ENCODE measurements around the gene RBMXL3. TPM values are rescaled to one million over a fixed set of nuclear protein-coding genes. Genes with fewer than 3 reads are reported as not detected.

RBMXL3 gene
- total RNA-seq (not detected), polyA plus RNA-seq (not detected)
- long read RNA-seq, donor 1 = 0 reads
- long read RNA-seq, donor 2 = 0 reads

- no peaks in the 10 kb centered on the region for H3K27me3 ChIP-seq (ENCODE audit: insufficient read depth in 3 of 3, low read length in 2 of 3)
- WGBS, 3 donors = 91 to 100% (median 96%) methylated on average over 16 of the region's 16 CpGs
- H3K36me3 ChIP-seq (ENCODE audit: insufficient read depth in 1 of 2, low read depth in 1 of 2) = no peaks in the 10 kb centered on the region
- intact Hi-C loops (cut with DNase I) = no loop called here
- no peak within 1 kb of the TSS for H3K4me3 ChIP-seq
- no peak within 1 kb of the TSS for H3K27ac ChIP-seq
- no peak for DNase-seq
- TF ChIP-seq, protein P1, sequence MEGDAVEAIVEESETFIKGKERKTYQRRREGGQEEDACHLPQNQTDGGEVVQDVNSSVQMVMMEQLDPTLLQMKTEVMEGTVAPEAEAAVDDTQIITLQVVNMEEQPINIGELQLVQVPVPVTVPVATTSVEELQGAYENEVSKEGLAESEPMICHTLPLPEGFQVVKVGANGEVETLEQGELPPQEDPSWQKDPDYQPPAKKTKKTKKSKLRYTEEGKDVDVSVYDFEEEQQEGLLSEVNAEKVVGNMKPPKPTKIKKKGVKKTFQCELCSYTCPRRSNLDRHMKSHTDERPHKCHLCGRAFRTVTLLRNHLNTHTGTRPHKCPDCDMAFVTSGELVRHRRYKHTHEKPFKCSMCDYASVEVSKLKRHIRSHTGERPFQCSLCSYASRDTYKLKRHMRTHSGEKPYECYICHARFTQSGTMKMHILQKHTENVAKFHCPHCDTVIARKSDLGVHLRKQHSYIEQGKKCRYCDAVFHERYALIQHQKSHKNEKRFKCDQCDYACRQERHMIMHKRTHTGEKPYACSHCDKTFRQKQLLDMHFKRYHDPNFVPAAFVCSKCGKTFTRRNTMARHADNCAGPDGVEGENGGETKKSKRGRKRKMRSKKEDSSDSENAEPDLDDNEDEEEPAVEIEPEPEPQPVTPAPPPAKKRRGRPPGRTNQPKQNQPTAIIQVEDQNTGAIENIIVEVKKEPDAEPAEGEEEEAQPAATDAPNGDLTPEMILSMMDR (IDR thresholded peaks at IDR 0.05) = no peak
- H3K4me1 ChIP-seq = no peaks in the 10 kb centered on the region
- ATAC-seq = no peak
- peaks cover 5% of the 10 kb centered on the region for H3K9me3 ChIP-seq
These were observed at the start of gene RBMXL3 for GRCh38 chrX:115189110-115189509. RBMXL3 (plus strand) TSS chrX:115189410; CDS start chrX:115189442, 32 bp downstream.

DNA sequence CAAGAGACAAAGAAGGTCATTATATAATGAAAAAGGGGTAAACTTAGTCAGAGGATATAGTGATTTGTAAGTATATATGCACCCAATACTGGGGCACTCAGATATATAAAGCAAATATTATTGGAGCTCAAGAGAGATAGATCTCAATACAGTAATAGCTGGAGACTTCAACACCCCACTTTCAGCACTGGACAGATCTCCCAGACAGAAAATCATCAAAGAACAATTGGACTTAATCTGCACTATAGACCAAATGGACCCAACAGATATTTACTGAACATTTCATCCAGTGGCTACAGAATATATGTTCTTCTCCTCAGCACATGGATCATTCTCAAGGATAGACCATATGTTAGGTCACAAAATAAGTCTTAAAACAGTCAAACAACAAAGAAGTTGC is 47.2 kb upstream of the RBMXL3 start:
- DNase-seq = no peak
- TF ChIP-seq, protein P1 (IDR thresholded peaks at IDR 0.05) = no peak
- Histone ChIP-seq H3K27ac (no peak overlapping the region), H3K9me3 (no peaks in the 10 kb centered on the region), H3K4me1 (no peaks in the 10 kb centered on the region), H3K4me3 (no peak overlapping the region), H3K36me3 (ENCODE audit: insufficient read depth in 1 of 2, low read depth in 1 of 2) (no peaks in the 10 kb centered on the region), H3K27me3 (ENCODE audit: insufficient read depth in 3 of 3, low read length in 2 of 3) (peaks cover 0 to 11% (median 0%) of the 10 kb centered on the region in 3 donors)
- ATAC-seq = no peak
- intact Hi-C loops (cut with DNase I) = no loop called here

DNA sequence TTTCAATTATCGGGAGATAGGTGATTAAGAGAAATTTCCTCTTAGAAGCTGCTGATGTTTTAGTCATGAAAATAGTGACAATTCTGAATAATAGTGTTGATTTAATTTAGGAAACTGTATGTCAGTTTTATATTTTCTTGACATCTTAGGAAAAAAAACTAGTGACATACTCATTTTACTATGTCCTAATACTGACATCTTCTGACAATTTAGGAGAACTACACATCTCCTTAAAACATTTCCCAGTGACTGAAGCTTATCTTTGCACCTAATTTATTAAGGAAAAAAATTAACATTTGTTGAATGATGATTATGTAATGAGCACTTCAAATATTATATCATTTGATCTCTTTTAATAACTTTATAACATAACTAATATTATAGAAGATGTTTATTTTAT is 42.0 kb upstream of the RBMXL3 start:
- Histone ChIP-seq H3K27me3 (ENCODE audit: insufficient read depth in 3 of 3, low read length in 2 of 3) (peaks cover 0 to 9% (median 0%) of the 10 kb centered on the region in 3 donors), H3K36me3 (ENCODE audit: insufficient read depth in 1 of 2, low read depth in 1 of 2) (no peaks in the 10 kb centered on the region), H3K4me3 (no peak overlapping the region), H3K9me3 (no peaks in the 10 kb centered on the region), H3K27ac (no peak overlapping the region), H3K4me1 (no peaks in the 10 kb centered on the region)
- ATAC-seq = no peak
- no peak for DNase-seq
- intact Hi-C loops (cut with DNase I) = no loop called here
- TF ChIP-seq, protein P1 (IDR thresholded peaks at IDR 0.05) = peak; percentile 52
- 64 to 85% (median 79%) methylated on average over 1 of the region's 1 CpG for WGBS, 3 donors

GRCh38 chrX:115173181-115173580 is 16.0 kb upstream of the RBMXL3 start:
- intact Hi-C loops (cut with DNase I) = no loop called here
- TF ChIP-seq, protein P1 (IDR thresholded peaks at IDR 0.05) = no peak
- Histone ChIP-seq H3K9me3 (no peaks in the 10 kb centered on the region), H3K4me3 (no peak overlapping the region), H3K36me3 (ENCODE audit: insufficient read depth in 1 of 2, low read depth in 1 of 2) (no peaks in the 10 kb centered on the region), H3K27ac (no peak overlapping the region), H3K4me1 (no peaks in the 10 kb centered on the region), H3K27me3 (ENCODE audit: insufficient read depth in 3 of 3, low read length in 2 of 3) (peaks cover 0 to 10% (median 0%) of the 10 kb centered on the region in 3 donors)
- no peak for ATAC-seq
- WGBS, 3 donors = 59 to 78% (median 70%) methylated on average over 9 of the region's 9 CpGs
- DNase-seq = no peak

DNA sequence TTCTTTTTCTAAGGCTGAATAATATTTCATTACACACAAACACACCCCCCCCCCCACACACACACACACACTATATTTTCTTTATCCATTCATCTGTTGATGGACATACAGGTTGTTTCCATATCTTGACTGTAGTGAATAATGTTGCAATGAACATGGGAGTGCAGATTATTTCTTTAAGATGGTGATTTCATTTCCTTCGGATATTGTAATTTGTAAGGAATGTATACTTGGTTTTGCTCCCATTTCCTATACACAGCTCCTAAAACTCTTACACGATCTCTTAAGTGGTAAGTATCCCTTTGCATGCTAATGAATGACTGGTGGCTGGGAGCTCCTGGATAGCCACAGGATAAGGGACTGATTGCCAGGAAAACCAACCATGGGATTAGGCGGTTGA is 14.7 kb upstream of the RBMXL3 start:
- intact Hi-C loops (cut with DNase I) = no loop called here
- H3K27me3 ChIP-seq (ENCODE audit: insufficient read depth in 3 of 3, low read length in 2 of 3) = peaks cover 0 to 4% (median 0%) of the 10 kb centered on the region in 3 donors
- no peak overlapping the region for H3K27ac ChIP-seq
- H3K4me1 ChIP-seq = no peaks in the 10 kb centered on the region
- no peak for ATAC-seq
- H3K36me3 ChIP-seq (ENCODE audit: insufficient read depth in 1 of 2, low read depth in 1 of 2) = no peaks in the 10 kb centered on the region
- no peak overlapping the region for H3K4me3 ChIP-seq
- H3K9me3 ChIP-seq = no peaks in the 10 kb centered on the region
- DNase-seq = no peak
- TF ChIP-seq, protein P1 (IDR thresholded peaks at IDR 0.05) = no peak
- 78 to 94% (median 84%) methylated on average over 3 of the region's 3 CpGs for WGBS, 3 donors

All from psoas muscle (tissue), 8 donors.